HG03354 (cell line): ENCODE measurements around the gene CBR4.

ENCODE experiments used
- ATAC-seq: cut with Tn5 transposase; IDR thresholded peaks from one replicate; pipeline ENCODE4 v1.9.1; 2021; ENCODE audit warnings: mild to moderate bottlenecking; ENCODE audit not compliant: unreplicated experiment, poor library complexity, severe bottlenecking

Gene CBR4

GRCh38 chr4:169010125-169011023 lies at the start of gene CBR4:
CBR4 (minus strand) TSS chr4:169010255; CDS start chr4:169010089, 166 bp downstream.
- peak; percentile 98 for ATAC-seq

DNA sequence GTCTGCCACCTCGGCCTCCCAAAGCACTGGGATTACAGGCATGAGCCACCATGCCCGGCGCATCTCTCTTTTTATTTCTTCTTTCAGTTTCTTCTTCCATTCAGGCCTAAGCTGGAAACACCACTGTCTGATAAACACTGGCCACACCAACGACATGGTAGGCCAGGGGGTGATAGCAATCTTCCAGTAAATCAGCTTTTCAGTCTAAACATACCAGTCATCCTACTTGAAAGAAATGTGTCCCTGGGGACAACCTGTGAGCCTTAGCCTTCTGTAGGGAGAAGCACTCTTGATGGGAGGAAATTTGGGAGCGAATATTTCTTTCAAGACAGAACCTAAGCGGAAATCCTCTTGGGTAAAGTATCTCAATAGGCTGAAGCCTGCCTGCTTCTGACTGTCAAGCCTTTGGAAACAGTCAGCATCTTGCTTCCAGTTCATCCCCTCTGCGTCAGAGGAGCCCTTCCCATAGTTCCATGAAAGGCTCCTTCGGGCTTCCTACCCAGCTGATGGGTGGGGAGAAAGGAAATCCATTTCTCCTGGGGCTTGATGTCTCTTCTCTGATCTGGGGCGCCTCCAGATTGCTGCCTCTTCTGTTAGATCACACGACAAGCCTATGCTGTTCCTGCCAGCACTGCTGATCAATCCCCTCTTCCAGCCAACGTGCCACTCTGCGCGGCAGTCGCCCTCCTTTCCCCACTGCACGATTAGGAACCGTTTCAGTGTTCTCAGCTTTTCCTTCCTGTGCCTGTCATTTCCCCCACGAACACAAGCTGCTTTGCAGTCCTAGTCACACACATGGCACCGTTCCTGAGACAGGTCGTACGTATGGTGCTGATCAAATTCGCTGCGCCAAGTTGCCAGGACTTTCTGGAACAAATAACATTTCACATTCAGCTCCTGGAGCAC lies 49.5 kb upstream of the CBR4 start:
- no peak for ATAC-seq

- no peak for ATAC-seq
Observed at GRCh38 chr4:169058312-169058711, 48.3 kb upstream of the CBR4 start.

GRCh38 chr4:169054879-169055278 lies 44.8 kb upstream of the CBR4 start:
- ATAC-seq, result peak; percentile 71

DNA sequence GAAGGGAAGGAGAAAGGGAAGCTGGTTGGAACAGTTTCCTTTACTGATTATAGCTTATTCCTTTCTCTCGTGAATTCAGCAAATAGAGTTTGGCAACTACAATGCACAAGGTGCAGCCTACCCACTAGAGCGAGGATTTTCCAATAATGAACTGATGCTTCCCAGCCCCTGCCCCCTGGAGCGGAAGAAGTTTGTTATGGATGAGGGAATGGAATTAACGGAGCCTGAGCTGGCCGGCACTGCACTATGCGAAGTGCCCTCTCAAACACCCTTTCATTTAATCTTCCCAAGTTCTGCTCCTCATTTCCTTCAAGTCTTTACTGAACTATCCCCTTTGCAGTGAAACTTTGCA lies 42.5 kb upstream of the CBR4 start:
- no peak for ATAC-seq

DNA sequence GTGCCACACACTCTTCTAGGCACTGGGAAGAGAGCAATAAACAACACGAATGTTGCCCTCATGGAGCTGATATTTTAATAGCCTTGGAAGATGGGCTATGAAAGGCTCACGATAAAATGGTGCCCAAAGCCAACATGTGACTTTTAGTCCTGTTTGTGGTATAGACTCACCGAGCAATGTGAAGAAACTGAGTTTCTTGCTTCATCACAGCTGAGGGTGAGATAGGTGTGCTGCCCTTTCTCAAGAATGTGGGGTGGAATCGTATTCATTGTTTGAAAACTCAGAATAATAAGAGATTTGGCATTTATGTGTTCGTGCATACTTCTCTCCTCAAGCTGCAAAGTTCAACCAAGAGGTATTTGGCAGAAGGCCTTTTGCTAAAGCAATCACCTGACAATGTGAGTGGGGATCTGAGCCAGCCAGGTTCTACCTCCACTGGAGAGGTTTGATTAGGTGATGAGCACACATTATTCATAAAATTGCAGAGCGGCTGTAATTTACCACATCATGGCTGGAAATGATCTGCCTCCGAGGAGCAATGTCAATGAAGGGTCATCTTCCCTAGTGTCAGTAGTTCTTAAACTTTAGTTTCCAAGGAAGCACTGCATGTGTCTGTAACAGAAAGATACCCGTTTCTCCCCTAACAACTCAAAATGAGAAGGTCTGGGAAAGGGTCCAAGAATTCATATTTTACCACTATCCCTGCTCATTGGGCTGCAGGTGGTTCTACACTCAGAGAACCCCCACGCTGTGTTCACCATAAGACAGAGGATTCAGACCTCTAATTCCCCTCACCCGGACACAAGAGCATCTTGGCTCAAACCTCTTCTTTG lies 41.9 kb upstream of the CBR4 start:
- ATAC-seq, result no peak

- no peak for ATAC-seq
Observed at GRCh38 chr4:169050881-169051760, 41.1 kb upstream of the CBR4 start.

DNA sequence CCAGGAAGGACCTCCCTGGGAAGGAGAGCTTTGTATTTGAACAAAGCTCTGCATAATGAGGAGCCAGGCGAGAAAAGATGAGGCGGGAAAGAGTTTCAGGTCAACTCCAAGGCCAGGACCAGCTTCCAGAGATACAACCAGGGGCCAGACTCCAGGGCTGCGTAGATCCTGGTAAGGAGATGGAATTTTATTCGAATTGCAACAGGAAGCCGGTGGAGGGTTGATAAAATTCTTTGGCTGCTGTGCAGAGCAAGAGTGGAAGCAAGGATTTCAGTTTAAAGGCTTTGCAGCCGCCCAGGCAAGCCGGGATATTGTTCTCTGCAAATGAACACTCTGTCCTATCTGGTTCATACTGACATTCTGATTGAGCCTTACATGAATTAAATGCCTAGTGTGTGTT lies 40.2 kb upstream of the CBR4 start:
- ATAC-seq, result no peak

GRCh38 chr4:169048868-169049414 lies 38.9 kb upstream of the CBR4 start:
- no peak for ATAC-seq

GRCh38 chr4:169047956-169048355 lies 37.9 kb upstream of the CBR4 start:
- ATAC-seq, result no peak

GRCh38 chr4:169045862-169046584 lies 36.0 kb upstream of the CBR4 start:
- no peak for ATAC-seq

DNA sequence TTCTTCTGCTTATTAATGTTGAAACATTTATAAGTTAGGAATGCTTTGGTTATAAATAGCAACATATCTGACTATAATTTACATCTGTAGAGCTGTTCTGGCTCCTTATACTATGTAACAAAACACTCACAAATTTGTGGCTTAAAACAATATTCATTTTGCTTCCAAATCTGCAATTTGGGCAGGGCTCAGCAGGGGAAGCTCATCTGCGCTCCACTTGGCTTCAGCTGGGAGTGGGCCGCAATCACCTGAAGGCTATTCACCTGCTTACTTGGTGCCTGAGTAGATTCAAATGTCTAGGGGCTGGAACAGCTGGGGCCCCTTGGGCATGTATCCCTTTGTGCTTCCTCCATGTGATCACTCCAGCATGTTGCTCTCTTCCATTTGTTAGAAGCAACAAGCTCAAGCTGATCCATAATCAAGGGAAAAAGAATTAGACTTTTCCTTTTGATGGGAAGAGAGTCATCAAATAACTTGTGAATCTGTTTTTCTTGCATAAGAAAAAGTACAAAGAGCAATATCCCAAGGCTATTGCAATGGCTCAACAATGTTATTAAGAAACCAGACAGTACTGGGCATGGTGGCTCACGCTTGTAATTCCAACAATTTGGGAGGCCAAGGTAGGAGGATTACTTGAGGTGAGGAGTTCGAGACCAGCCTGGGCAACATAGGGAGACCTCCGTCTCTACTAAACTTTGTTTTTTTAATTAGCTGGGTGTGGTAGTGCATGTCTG lies 34.8 kb upstream of the CBR4 start:
- ATAC-seq, result no peak

DNA sequence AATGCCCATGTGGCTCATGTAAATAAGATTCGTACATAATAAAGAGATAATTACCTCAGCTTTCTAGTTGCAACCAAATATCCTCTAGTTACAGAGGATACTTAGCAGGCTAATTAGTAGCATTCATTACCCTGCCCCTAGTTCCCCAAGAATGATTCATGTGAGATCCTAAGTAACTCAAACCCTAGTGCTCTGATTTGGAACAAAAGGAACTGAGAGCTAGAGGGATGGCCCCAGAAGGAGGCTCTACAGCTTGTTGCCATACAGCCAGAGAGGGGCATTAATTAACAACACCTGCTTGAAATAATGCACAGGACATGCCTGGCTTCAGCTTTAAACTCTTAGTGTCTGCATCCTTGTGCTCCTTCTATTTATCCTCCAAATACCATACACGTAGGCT lies 32.6 kb upstream of the CBR4 start:
- ATAC-seq, result no peak

- ATAC-seq, result no peak
Observed at GRCh38 chr4:169040559-169041261, 30.7 kb upstream of the CBR4 start.

GRCh38 chr4:169039251-169039954 lies 29.3 kb upstream of the CBR4 start:
- no peak for ATAC-seq

DNA sequence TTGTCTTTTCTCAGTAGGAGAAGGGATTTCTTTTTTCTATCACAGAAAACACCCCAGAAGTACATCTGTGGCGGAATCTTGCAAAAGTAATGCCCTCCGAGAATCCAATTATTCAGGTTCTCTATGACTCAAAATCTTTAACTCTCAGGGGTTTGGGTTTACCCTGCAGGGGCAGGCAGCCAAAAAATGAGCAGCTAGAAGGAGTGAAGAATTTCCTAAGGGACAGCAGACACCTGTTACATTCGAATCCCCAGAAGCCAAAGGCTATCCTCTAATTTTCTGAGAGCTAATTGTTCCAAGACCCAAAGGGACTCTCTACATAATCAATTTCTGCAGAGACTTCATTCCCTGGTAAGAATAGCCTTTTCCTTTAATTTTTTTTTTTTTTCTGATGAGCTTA lies 27.5 kb upstream of the CBR4 start:
- no peak for ATAC-seq
